Immature natural killer cell (primary cell): Measurements from ENCODE around the gene ADARB2. TPM values are rescaled to one million over a fixed set of nuclear protein-coding genes. Genes with fewer than 3 reads are reported as not detected.
"Not testable (repeated sequence)": the region's sequence is repeated elsewhere in the genome, so short reads cannot be mapped to it uniquely, and the experiment has no call there.

Source experiments
- DNase-seq, 3 donors: peaks; one replicate each; pipeline ENCODE4 v3.0.0; 2022; ENCODE audit warnings: mixed read lengths in 1 of 3
- H3K27ac Mint-ChIP-seq, 6 donors: one replicate each; pipeline ENCODE4 v1.8.0; 2020; ENCODE audit warnings: mixed read lengths in 6 of 6, mild to moderate bottlenecking in 5 of 6, inconsistent platforms in 4 of 6, moderate library complexity in 3 of 6
- H3K27me3 Mint-ChIP-seq, 3 donors: one replicate each; pipeline ENCODE4 v1.8.0; 2020 to 2021; ENCODE audit warnings: low read depth in 3 of 3, mild to moderate bottlenecking in 3 of 3, mixed read lengths in 3 of 3, moderate library complexity in 3 of 3, inconsistent platforms in 1 of 3
- H3K36me3 Mint-ChIP-seq, 3 donors: one replicate each; pipeline ENCODE4 v1.8.0; 2020; ENCODE audit warnings: mixed read lengths in 3 of 3, inconsistent platforms in 2 of 3, mild to moderate bottlenecking in 2 of 3
- H3K4me1 Mint-ChIP-seq, 2 donors: one replicate each; pipeline ENCODE4 v1.8.0; 2020; ENCODE audit warnings: inconsistent platforms in 2 of 2, mild to moderate bottlenecking in 2 of 2, mixed read lengths in 2 of 2, moderate library complexity in 1 of 2
- H3K4me3 Mint-ChIP-seq, 5 donors: one replicate each; pipeline ENCODE4 v1.8.0; 2020; ENCODE audit warnings: mild to moderate bottlenecking in 5 of 5, mixed read lengths in 5 of 5, inconsistent platforms in 3 of 5, moderate library complexity in 3 of 5
- H3K9me3 Mint-ChIP-seq, 6 donors: one replicate each; pipeline ENCODE4 v1.8.0; 2020; ENCODE audit warnings: mild to moderate bottlenecking in 6 of 6, mixed read lengths in 6 of 6, inconsistent platforms in 4 of 6, moderate library complexity in 3 of 6
- polyA plus RNA-seq, 3 donors: library from polyadenylated mRNA; unstranded; fragments of 300-500 nt; fragmentation: Illumina TruSeq; gene quantifications; one replicate each; pipeline ENCODE4 v1.2.3, GENCODE V29; 2021

The ADARB2 gene
- polyA plus RNA-seq, 3 donors from 2014 or later, result 0.12 TPM; not detected in 2

DNA sequence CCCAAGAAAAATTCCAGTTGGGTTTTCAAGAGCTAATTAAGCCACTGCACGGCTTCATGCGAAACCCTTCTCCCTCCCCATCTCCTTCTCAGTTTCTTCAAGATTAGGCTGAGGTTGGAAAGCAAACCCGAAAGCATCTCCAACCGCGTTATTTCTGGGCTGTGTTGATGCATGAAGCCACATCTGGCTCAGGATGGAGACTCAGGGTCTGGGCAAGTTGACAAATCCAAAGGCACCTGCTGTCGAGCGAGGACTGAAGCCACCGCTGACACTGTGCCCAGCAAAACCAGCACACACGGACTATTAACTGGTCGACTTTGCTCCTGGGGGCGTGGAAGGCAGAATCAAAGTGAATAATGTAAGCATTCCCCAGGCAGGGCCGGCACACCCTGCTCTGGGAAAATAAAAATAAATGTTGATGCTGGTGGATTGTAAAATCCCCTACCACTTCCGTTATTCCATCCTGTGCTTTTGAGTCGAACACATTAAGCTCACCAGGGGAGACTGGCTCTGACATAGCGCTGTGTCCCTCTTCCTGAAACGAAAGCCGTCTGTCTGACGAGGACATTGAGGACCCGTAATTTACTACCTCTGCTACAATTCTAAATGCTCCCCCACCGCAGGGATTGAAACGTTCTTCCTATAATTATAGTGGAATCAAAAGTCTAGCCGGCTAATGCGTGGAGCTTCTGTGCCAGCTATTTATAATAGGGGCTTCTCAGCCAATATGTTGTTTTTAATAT, 269.8 kb downstream of the ADARB2 start:
- no peak overlapping the region for H3K4me3 Mint-ChIP-seq
- H3K4me1 Mint-ChIP-seq, result no peaks in the 10 kb centered on the region
- no peaks in the 10 kb centered on the region for H3K36me3 Mint-ChIP-seq
- H3K9me3 Mint-ChIP-seq, result no peaks in the 10 kb centered on the region
- H3K27me3 Mint-ChIP-seq, result peaks cover 0 to 2% (median 1%) of the 10 kb centered on the region in 3 donors
- H3K27ac Mint-ChIP-seq, result no peak overlapping the region
- DNase-seq, result no peak

DNA sequence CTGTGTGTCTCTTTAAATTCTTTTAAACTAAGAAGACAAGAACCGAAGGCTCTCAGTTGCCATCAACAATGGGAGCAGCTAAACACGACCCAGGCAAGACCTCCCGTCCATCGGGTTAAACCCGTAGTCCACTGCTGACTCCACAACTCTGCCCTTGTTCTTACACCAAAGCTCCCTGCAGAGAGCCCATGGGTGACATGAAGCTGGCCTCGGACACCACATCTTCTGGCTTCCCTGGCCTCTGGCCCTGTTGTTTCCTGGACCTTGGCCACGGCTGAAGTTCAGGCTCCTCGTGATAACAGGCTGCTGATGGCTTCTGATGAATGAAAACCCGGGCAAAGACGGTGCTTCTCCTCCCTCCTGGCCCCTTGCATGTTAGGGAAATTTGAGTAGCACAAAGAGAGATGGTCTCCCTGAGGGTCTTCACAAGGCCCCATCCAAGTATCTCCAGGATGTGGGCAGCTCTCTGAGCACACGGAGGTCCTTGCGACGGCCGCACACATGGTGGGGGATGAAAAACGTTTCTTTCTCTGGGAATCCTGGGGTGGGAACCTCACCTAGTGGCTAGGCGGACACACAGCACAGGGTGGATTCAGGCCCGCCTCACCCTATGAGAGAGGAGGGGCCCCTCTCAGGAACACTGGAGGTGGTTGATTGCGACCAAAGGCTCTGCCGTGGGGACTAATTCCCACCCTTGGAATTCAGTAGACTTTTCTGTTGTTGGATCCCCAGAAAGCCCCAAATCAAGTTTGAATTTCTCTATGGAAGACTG, 271.1 kb downstream of the ADARB2 start:
- no peak for DNase-seq
- H3K4me1 Mint-ChIP-seq, result no peaks in the 10 kb centered on the region
- no peaks in the 10 kb centered on the region for H3K9me3 Mint-ChIP-seq
- no peak overlapping the region for H3K4me3 Mint-ChIP-seq
- no peaks in the 10 kb centered on the region for H3K36me3 Mint-ChIP-seq
- no peak overlapping the region for H3K27ac Mint-ChIP-seq
- peaks cover 0 to 2% (median 0%) of the 10 kb centered on the region in 3 donors for H3K27me3 Mint-ChIP-seq

GRCh38 chr10:1465418-1465911, 271.9 kb downstream of the ADARB2 start:
- no peaks in the 10 kb centered on the region for H3K4me1 Mint-ChIP-seq
- DNase-seq, result no peak
- H3K9me3 Mint-ChIP-seq, result no peaks in the 10 kb centered on the region
- no peak overlapping the region for H3K4me3 Mint-ChIP-seq
- H3K27me3 Mint-ChIP-seq, result peaks cover 0 to 2% (median 0%) of the 10 kb centered on the region in 3 donors
- no peak overlapping the region for H3K27ac Mint-ChIP-seq
- no peaks in the 10 kb centered on the region for H3K36me3 Mint-ChIP-seq

GRCh38 chr10:1464881-1465417, 272.4 kb downstream of the ADARB2 start:
- Mint-ChIP-seq H3K9me3 (no peaks in the 10 kb centered on the region), H3K36me3 (no peaks in the 10 kb centered on the region), H3K4me1 (no peaks in the 10 kb centered on the region), H3K27ac (no peak overlapping the region), H3K4me3 (no peak overlapping the region), H3K27me3 (peaks cover 0 to 2% (median 0%) of the 10 kb centered on the region in 3 donors)
- no peak for DNase-seq

DNA sequence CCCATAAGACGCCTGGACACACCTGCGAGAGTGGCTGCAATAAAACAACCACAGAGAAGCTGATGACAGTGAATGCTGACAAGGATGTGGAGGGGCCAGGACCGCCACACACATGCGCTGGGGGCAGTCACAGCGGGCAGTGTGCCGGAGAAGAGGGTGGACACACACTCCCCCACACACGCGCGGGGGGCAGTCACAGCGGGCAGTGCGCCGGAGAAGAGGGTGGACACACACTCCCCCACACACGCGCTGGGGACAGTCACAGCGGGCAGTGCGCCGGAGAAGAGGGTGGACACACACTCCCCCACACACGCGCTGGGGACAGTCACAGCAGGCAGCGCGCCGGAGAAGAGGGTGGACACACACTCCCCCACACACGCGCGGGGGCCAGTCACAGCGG, 273.4 kb downstream of the ADARB2 start:
- H3K27ac Mint-ChIP-seq, H3K4me1 Mint-ChIP-seq, H3K27me3 Mint-ChIP-seq, H3K4me3 Mint-ChIP-seq, DNase-seq, H3K9me3 Mint-ChIP-seq, H3K36me3 Mint-ChIP-seq: not testable (repeated sequence)

DNA sequence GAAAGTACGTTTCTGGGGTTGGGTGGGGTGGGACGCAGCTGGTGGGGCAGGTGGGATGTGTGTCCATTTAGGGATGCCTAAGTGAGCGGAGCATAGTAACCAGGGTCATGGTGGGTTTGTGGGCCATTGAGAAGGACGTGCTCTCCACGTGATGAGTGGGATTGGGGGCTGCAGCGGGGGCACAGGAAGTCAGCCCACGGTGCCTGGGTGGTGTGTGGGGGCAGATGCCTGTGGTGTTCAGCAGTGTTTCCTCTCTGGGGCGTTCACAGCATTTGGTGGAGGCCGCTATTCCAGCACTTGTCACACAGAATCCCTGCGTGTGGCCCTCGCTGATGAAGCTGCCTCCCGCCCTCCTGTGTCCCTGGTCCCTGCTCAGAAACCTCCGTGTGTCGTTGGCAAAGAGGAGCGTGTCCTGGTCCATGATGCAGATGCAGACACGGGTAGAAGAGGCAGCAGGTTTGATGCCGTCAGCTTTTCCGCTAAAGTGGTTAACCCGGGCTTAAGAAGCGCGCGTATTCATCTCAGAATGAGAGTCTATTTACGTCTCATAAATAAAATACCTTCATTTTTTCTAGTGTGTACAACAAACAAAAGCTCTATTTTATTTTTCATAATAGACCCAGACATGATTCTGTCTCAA, 274.2 kb downstream of the ADARB2 start:
- Mint-ChIP-seq H3K36me3 (no peaks in the 10 kb centered on the region), H3K9me3 (no peaks in the 10 kb centered on the region), H3K4me1 (no peaks in the 10 kb centered on the region), H3K27me3 (peaks cover 0 to 3% (median 0%) of the 10 kb centered on the region in 3 donors), H3K4me3 (no peak overlapping the region), H3K27ac (no peak overlapping the region)
- DNase-seq, result no peak

GRCh38 chr10:1462521-1462920, 274.8 kb downstream of the ADARB2 start:
- peaks cover 0 to 3% (median 0%) of the 10 kb centered on the region in 3 donors for H3K27me3 Mint-ChIP-seq
- no peak overlapping the region for H3K4me3 Mint-ChIP-seq

DNA sequence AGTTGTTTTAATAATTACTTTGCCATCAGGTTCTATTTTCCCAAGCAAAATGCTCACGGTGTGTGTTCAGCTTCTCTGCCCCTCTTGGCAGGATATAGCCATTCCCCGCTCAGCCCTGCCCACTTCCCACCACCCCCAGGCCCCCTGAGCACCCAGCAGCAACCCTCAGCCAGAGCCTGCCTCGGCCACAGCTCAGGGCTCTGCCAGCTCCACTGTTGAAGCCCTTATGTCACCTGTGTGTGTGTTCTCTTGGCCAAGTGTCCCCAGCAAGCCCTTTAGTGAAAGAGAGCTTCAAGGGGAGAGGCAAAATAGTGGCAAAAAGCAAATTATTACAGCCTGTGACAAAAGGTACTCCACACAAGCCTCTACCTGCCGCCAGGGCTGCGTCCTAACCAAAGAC, 275.3 kb downstream of the ADARB2 start:
- H3K27me3 Mint-ChIP-seq, result peaks cover 0 to 3% (median 0%) of the 10 kb centered on the region in 3 donors
- no peak overlapping the region for H3K4me3 Mint-ChIP-seq
- H3K36me3 Mint-ChIP-seq, result no peaks in the 10 kb centered on the region

More at GRCh38 chr10:1462521-1462920, 274.8 kb downstream of the ADARB2 start:
- Mint-ChIP-seq H3K27ac (no peak overlapping the region), H3K4me1 (no peaks in the 10 kb centered on the region), H3K36me3 (no peaks in the 10 kb centered on the region), H3K9me3 (no peaks in the 10 kb centered on the region)
- DNase-seq, result no peak

DNA sequence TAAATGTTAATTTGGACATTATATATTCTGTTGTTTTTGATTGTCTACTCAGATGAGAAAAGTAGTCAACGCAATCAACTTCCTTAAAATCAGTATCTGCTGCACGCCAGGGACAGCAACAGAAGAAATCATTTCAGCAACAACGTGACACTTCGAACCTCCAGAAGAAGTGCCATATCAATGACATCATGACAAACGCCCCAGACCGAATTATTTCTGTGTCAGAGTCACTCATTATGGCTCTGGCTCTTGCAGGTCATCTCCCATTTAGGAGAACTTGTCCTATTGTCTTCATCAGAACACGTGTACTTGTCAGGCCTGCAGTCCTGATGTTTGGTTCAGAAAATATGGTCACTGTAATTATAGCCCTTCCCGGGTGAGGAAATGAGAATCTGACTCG, 276.3 kb downstream of the ADARB2 start:
- Mint-ChIP-seq H3K4me3 (no peak overlapping the region), H3K9me3 (no peaks in the 10 kb centered on the region), H3K27ac (no peak overlapping the region), H3K27me3 (peaks cover 0 to 5% (median 2%) of the 10 kb centered on the region in 3 donors), H3K4me1 (no peaks in the 10 kb centered on the region), H3K36me3 (no peaks in the 10 kb centered on the region)
- no peak for DNase-seq

More for the DNA sequence above, 275.3 kb downstream of the ADARB2 start:
- no peaks in the 10 kb centered on the region for H3K4me1 Mint-ChIP-seq
- no peak overlapping the region for H3K27ac Mint-ChIP-seq
- DNase-seq, result no peak
- no peaks in the 10 kb centered on the region for H3K9me3 Mint-ChIP-seq

DNA sequence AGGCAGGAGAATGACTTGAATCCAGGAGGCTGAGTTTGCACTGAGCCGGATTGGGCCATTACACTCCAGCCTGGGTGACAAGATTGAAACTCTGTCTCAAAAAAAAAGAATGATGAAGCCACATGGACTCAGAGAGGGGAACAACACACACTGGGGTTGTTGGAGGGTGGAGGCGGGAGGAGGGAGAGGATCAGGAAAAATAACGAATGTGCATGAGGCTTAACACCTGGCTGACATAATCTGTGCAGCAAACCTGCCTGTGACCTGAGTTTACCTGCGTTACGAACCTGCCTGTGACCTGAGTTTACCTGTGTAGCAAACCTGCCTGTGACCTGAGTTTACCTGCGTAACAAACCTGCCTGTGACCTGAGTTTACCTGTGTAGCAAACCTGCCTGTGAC, 277.7 kb downstream of the ADARB2 start:
- not testable (repeated sequence) for H3K27ac Mint-ChIP-seq, H3K27me3 Mint-ChIP-seq, H3K36me3 Mint-ChIP-seq, DNase-seq, H3K4me3 Mint-ChIP-seq, H3K4me1 Mint-ChIP-seq, H3K9me3 Mint-ChIP-seq

GRCh38 chr10:1454951-1455350, 282.4 kb downstream of the ADARB2 start:
- Mint-ChIP-seq H3K9me3 (peaks cover 0 to 3% (median 0%) of the 10 kb centered on the region in 6 donors), H3K27me3 (peaks cover 2 to 7% (median 2%) of the 10 kb centered on the region in 3 donors), H3K27ac (no peak overlapping the region), H3K4me1 (no peaks in the 10 kb centered on the region), H3K4me3 (no peak overlapping the region), H3K36me3 (no peaks in the 10 kb centered on the region)
- DNase-seq, result no peak

- Mint-ChIP-seq H3K4me3 (no peak overlapping the region), H3K4me1 (no peaks in the 10 kb centered on the region), H3K36me3 (no peaks in the 10 kb centered on the region), H3K27me3 (peaks cover 2 to 6% (median 2%) of the 10 kb centered on the region in 3 donors), H3K9me3 (peaks cover 0 to 3% (median 0%) of the 10 kb centered on the region in 6 donors), H3K27ac (no peak overlapping the region)
- DNase-seq, result peak in 1 of 3 donors; percentile 6
These were observed 282.9 kb downstream of the ADARB2 start for GRCh38 chr10:1454428-1454827.

DNA sequence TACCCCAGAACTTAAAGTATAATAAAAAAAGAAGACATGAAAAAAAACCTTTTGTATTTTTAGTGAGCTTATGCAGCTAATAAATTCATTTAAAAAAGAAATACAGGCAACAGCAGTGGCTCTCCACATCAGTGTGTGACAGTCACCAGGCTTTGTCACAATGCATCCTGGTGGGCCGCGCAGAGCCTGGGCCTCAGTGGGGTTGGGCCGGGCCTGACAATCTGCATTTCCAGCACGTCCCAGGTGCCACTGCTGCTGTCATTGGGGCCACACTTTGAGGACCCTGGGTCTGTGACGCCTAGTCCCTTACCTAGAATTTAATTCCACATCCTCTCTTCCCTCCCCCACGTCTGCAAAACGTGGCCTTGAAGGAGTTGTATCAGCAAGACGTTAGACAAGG, 284.5 kb downstream of the ADARB2 start:
- no peak overlapping the region for H3K27ac Mint-ChIP-seq
- DNase-seq, result no peak
- peaks cover 2 to 6% (median 2%) of the 10 kb centered on the region in 3 donors for H3K27me3 Mint-ChIP-seq
- H3K4me3 Mint-ChIP-seq, result no peak overlapping the region
- peaks cover 0 to 3% (median 0%) of the 10 kb centered on the region in 6 donors for H3K9me3 Mint-ChIP-seq
- no peaks in the 10 kb centered on the region for H3K36me3 Mint-ChIP-seq
- no peaks in the 10 kb centered on the region for H3K4me1 Mint-ChIP-seq

DNA sequence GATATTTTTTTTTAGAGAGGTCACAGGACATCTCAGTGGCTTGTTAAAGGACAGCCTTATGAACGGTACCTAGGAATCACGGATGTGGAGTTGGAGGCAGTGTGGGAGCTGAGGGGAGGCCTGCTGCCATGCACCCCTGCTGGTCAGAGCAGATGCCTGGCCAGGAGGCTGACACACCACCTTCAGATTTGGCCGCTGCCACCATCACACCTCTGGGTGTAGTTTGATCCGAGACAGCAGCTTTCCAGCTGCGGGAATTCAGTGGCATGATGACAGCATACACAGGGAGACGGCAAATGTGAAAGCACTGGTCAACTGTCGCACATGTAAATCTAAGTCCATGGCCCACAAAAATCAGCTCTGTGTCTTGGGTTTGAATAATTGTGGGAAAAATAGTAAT, 285.4 kb downstream of the ADARB2 start:
- Mint-ChIP-seq H3K27ac (no peak overlapping the region), H3K36me3 (no peaks in the 10 kb centered on the region), H3K4me1 (no peaks in the 10 kb centered on the region), H3K9me3 (peaks cover 0 to 3% (median 0%) of the 10 kb centered on the region in 6 donors), H3K4me3 (no peak overlapping the region), H3K27me3 (peaks cover 2 to 6% (median 2%) of the 10 kb centered on the region in 3 donors)
- no peak for DNase-seq
